HG03066 (cell line): ENCODE data around the gene UBAC1.
"Not testable (repeated sequence)": the region's sequence is repeated elsewhere in the genome, so short reads cannot be mapped to it uniquely, and the experiment has no call there.

Source experiments
- ATAC-seq: cut with Tn5 transposase; IDR thresholded peaks from one replicate; pipeline ENCODE4 v1.9.1; 2021; ENCODE audit warnings: low read depth; ENCODE audit not compliant: unreplicated experiment

The UBAC1 gene

DNA sequence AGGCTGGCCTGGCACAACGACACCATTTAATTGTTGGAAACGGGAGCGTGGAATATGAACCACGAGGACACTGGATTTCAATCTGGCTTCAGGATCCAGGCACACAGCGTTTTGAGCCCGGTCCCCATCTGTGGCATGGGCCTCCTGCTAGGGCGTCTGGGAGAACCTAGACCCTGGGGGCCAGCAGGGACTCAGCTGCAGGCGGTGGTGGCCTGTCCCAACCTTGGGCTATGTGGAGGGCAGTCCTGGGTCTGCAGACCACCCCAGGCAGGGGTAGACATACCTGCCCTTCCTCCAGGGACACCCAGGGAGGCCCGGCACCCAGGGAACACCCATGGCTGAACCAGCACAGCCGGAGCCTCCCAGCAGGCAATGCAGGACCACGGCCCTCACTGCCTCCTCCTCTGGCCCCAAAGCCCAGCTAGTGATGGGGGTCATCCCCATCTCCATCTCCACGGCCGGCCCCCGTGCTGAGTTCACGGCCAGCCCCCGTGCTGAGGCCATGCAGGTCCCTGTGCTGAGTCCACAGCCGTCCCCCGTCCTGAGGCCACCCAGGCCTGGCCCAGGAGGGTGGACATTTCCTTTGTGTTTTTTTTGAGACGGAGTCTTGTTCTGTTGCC is 18.5 kb upstream of the UBAC1 start:
- no peak for ATAC-seq

- ATAC-seq = no peak
Measured at GRCh38 chr9:135978642-135979546, 17.7 kb upstream of the UBAC1 start.

GRCh38 chr9:135976944-135977343 is 15.8 kb upstream of the UBAC1 start:
- no peak for ATAC-seq

DNA sequence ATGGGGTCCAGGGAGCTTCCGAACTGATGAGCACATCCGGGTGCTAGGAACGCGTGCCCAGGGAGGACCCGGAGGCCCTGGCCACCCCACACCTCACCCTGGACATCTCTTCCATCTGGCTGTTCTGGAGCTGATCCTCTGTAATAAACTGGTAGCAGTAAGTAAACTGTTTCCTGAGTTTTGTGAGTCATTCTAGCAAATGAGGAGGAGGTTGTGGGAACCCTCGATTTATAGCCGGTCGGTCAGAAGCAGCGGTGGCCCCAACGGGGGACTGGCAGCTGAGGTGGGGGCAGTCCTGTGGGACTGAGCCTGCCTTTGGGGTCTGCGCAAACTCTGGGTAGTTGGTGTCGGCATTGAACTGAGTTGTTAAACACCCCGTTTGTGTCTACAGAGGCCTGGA is 15.4 kb upstream of the UBAC1 start:
- ATAC-seq = no peak

DNA sequence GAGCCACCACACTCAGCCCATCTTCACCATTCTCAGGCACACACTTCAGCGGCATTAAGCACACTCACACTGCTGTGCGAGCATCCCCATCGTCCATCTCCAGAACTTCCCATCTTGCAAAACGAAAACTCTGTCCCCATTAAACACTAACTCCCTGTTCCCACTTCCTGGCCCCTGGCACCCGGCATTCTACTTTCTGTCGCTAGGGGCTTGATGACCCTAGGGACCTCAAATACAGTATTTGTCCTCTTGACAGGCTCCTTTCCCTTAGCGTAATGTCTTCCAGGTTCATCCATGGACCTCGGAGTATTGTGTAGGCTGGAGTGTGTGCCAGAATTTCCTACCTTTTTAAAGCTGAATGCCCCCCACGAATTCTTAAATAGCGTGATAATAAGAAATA is 14.7 kb upstream of the UBAC1 start:
- no peak for ATAC-seq

DNA sequence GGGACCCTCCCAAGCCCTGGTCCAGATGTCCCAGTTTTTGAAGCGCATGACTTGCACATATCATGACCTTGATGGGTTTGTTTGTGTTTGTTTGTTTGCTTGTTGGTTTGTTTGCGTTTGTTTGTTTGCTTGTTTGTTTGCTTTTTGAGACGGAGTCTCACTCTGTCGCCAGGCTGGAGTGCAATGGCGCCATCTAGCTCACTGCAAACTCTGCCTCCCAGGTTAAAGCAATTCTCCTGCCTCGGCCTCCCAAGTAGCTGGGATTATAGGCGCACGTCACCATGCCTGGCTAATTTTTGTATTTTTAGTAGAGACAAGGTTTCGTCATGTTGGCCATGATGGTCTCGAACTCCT is 13.0 kb upstream of the UBAC1 start:
- no peak for ATAC-seq

- ATAC-seq = no peak
Measured at GRCh38 chr9:135973277-135974219, 12.4 kb upstream of the UBAC1 start.

GRCh38 chr9:135971892-135972291 is 10.7 kb upstream of the UBAC1 start:
- ATAC-seq = no peak

- no peak for ATAC-seq
Measured at GRCh38 chr9:135971111-135971766, 10.1 kb upstream of the UBAC1 start.

- ATAC-seq = no peak
Measured at GRCh38 chr9:135970128-135970815, 9.1 kb upstream of the UBAC1 start.

- ATAC-seq = no peak
Measured at GRCh38 chr9:135969064-135969683, 8.0 kb upstream of the UBAC1 start.

DNA sequence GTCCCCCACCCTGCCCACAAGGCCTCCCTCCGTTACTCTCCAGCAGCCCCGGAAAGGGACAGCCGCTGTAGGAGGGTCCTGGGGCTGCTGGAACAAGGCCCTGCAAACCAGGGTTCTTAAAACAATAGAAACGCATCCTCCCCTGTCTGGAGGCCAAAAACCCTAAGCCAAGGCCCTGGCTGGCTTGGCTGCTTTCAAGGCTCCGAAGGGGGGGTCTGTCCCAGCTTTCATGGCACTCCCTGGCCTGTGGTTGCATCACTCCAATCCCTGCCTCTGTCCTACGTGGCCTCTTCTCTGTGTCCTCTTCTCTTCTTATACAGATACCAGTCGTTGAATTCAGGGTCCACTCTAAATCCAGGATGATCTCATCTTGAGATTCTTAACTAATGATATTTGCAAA is 7.4 kb upstream of the UBAC1 start:
- no peak for ATAC-seq

DNA sequence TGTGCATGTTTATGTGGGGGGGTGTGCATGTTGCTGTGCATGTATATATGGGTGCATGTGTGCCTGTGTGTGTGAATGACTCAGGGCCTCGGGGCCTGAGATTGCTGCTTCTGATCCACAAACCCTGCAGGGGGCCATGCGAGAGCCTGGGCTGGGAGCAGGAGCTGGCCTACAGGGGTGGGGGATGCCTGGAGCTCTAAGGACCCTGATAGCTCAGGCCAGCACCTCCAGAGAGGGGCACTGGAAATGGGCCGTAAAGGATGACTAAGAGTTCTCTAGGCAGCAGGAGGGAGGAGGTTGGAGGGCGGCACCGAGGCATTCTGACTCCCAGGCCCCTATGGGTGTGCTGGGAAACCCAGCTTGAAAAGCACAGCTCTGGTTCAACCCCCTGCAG is 6.9 kb upstream of the UBAC1 start:
- ATAC-seq = no peak

DNA sequence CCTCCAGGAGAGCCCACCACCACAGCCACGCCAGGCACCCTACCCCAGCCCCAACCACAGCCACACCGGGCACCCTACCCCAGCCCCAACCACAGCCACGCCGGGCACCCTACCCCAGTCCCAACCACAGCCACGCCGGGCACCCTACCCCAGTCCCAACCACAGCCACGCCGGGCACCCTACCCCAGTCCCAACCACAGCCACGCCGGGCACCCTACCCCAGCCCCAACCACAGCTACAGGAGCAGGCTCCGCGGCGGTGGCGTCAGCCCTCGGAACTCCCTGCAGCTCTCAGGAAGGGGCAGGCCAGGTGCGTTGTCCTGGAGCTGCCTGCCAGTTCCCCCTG is 5.7 kb upstream of the UBAC1 start:
- not testable (repeated sequence) for ATAC-seq

GRCh38 chr9:135965124-135965756 is 4.1 kb upstream of the UBAC1 start:
- ATAC-seq = no peak

DNA sequence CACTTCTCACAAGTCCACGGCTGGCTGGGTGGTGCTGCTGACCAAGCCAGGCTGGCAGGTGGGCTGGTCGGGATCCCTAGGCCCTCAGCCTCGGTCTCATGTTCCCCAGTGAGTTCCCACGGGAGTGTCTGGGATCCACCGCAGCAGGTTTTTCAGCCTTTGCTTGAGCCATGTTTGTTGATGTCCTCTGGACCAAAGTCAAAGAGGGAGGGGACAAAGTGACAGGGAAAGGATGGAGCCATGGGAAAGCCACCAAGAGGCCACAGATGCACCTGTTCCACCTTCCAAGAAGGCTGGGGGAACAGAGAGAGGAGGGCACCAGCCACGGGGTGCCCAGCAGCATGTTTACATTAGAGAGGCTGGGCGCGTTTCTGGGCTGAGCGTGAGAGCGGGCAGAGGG is 2.8 kb upstream of the UBAC1 start:
- ATAC-seq = no peak

GRCh38 chr9:135963338-135963737 is 2.2 kb upstream of the UBAC1 start:
- no peak for ATAC-seq

DNA sequence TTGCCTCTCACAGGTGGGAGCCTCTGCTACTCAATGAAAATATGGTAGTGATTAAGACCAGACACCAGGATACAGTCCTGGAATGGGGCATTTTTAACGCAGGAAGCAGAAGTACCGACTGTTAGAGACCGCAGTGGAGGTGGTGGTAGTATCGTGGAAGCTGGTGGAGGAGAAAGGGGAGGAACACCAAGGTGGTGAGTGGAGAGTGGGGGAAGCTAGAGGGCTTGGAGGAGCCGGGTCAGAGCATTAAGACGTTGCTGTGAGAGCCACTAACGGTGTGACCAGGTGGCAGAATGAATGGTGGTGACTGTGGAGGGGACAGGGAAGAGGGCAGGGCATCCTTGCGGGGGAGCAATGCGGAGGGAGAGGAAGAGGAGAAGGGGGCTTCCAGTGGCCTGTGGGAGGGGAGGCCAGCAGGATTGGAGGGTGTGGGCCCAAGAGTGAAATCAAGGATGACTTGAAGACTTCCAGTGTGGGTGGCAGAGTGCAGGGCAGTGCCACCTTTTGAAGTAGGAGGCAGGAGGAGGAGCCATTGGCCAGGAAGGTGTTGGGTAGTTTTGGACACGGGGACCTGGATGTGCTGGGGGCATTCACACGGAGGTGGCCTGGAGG is 1.6 kb upstream of the UBAC1 start:
- no peak for ATAC-seq
